ENCODE measurements around the gene TSPAN5. TPM values are rescaled to one million over a fixed set of nuclear protein-coding genes. Genes with fewer than 3 reads are reported as not detected.

TSPAN5 gene
- polyA plus RNA-seq, 1 experiment, result 190 TPM

GRCh38 chr4:98646422-98646821 is 12.0 kb downstream of the TSPAN5 start:
- Histone ChIP-seq H3K27me3 (ENCODE audit: control insufficient read depth, insufficient read depth, low read length) (no peaks in the 10 kb centered on the region), H3K9me3 (ENCODE audit: control insufficient read depth, insufficient read depth, low read length) (no peaks in the 10 kb centered on the region), H3K27ac (ENCODE audit: low read depth, low read length) (no peak overlapping the region), H3K4me3 (ENCODE audit: low read depth, low read length) (no peak overlapping the region)
- TF ChIP-seq CTCF (IDR thresholded peaks at IDR 0.05; ENCODE audit: low read depth, low read length), result no peak
- DNase-seq (ENCODE audit: low read depth, low spot score), result no peak
- POLR2A ChIA-PET, result no interaction called here
- CTCF ChIA-PET, result no interaction called here

GRCh38 chr4:98645527-98645926 is 12.9 kb downstream of the TSPAN5 start:
- no peaks in the 10 kb centered on the region for H3K27me3 ChIP-seq (ENCODE audit: control insufficient read depth, insufficient read depth, low read length)

GRCh38 chr4:98643755-98644154 is 14.7 kb downstream of the TSPAN5 start:
- Histone ChIP-seq H3K4me3 (ENCODE audit: low read depth, low read length) (no peak overlapping the region), H3K9me3 (ENCODE audit: control insufficient read depth, insufficient read depth, low read length) (no peaks in the 10 kb centered on the region), H3K27me3 (ENCODE audit: control insufficient read depth, insufficient read depth, low read length) (no peaks in the 10 kb centered on the region), H3K27ac (ENCODE audit: low read depth, low read length) (no peak overlapping the region)
- no peak for TF ChIP-seq CTCF (IDR thresholded peaks at IDR 0.05; ENCODE audit: low read depth, low read length)
- DNase-seq (ENCODE audit: low read depth, low spot score), result no peak
- ChIA-PET CTCF (no interaction called here), POLR2A (no interaction called here)

More at GRCh38 chr4:98645527-98645926, 12.9 kb downstream of the TSPAN5 start:
- CTCF ChIA-PET, result no interaction called here
- no peak overlapping the region for H3K4me3 ChIP-seq (ENCODE audit: low read depth, low read length)
- POLR2A ChIA-PET, result no interaction called here
- DNase-seq (ENCODE audit: low read depth, low spot score), result no peak
- H3K27ac ChIP-seq (ENCODE audit: low read depth, low read length), result no peak overlapping the region
- H3K9me3 ChIP-seq (ENCODE audit: control insufficient read depth, insufficient read depth, low read length), result no peaks in the 10 kb centered on the region
- TF ChIP-seq CTCF (IDR thresholded peaks at IDR 0.05; ENCODE audit: low read depth, low read length), result no peak

GRCh38 chr4:98642991-98643426 is 15.4 kb downstream of the TSPAN5 start:
- peak overlapping the region; percentile 40 for H3K27ac ChIP-seq (ENCODE audit: low read depth, low read length)
- no peak for TF ChIP-seq CTCF (IDR thresholded peaks at IDR 0.05; ENCODE audit: low read depth, low read length)
- no peak for DNase-seq (ENCODE audit: low read depth, low spot score)
- H3K9me3 ChIP-seq (ENCODE audit: control insufficient read depth, insufficient read depth, low read length), result no peaks in the 10 kb centered on the region
- no peaks in the 10 kb centered on the region for H3K27me3 ChIP-seq (ENCODE audit: control insufficient read depth, insufficient read depth, low read length)
- ChIA-PET CTCF (interaction anchor here (1.2 to 1.8 kb wide), 2 partner anchors 12 to 820 kb away, joined by 3 to 4 read pairs; no protein-coding TSS in a partner anchor), POLR2A (interaction anchor here (0.7 kb wide), 1 partner anchor 12 kb away, joined by 4 read pairs; no protein-coding TSS in a partner anchor)
- H3K4me3 ChIP-seq (ENCODE audit: low read depth, low read length), result no peak overlapping the region

GRCh38 chr4:98641906-98642668 is 16.3 kb downstream of the TSPAN5 start:
- ChIA-PET POLR2A (interaction anchor here (0.6 to 0.7 kb wide), 2 partner anchors 13 to 446 kb away, joined by 3 to 4 read pairs; no protein-coding TSS in a partner anchor), CTCF (interaction anchor here (0.7 to 1.8 kb wide), 5 partner anchors 10 to 821 kb away, joined by 3 to 4 read pairs (median 3); no protein-coding TSS in a partner anchor)
- Histone ChIP-seq H3K27me3 (ENCODE audit: control insufficient read depth, insufficient read depth, low read length) (no peaks in the 10 kb centered on the region), H3K4me3 (ENCODE audit: low read depth, low read length) (no peak overlapping the region), H3K27ac (ENCODE audit: low read depth, low read length) (no peak overlapping the region), H3K9me3 (ENCODE audit: control insufficient read depth, insufficient read depth, low read length) (no peaks in the 10 kb centered on the region)
- TF ChIP-seq CTCF (IDR thresholded peaks at IDR 0.05; ENCODE audit: low read depth, low read length), result no peak
- DNase-seq (ENCODE audit: low read depth, low spot score), result no peak

Data from AG04450 (cell line).